ENCODE results near the gene AEBP2. TPM values are rescaled to one million over a fixed set of nuclear protein-coding genes. Genes with fewer than 3 reads are reported as not detected.
A peak's percentile ranks its signal among the peaks of the same experiment; 100 is the strongest.

The AEBP2 gene
- total RNA-seq, 3 donors from 2014 or later (not counting 1 experiment from before 2014, with no cell fraction given), result 57.1 to 79.5 (median 61.8) TPM

- H3K36me3 Mint-ChIP-seq, result no peaks in the 10 kb centered on the region
Observed at GRCh38 chr12:19507823-19508222, 68.5 kb downstream of the AEBP2 start.

GRCh38 chr12:19510461-19510860 lies 71.2 kb downstream of the AEBP2 start:
- Mint-ChIP-seq H3K27me3 (ENCODE audit: low read depth in 2 of 2) (no peaks in the 10 kb centered on the region), H3K27ac (peak overlapping the region; percentile 16 to 20), H3K9me3 (no peaks in the 10 kb centered on the region), H3K4me1 (peaks cover 42 to 47% of the 10 kb centered on the region in 2 donors), H3K4me3 (no peak overlapping the region), H3K36me3 (no peaks in the 10 kb centered on the region)
- Histone ChIP-seq H3K36me3 (ENCODE audit: control insufficient read depth, insufficient read depth, low read length) (peaks cover 17% of the 10 kb centered on the region), H3K27ac (ENCODE audit: low read length) (no peak overlapping the region), H3K4me1 (ENCODE audit: control insufficient read depth, insufficient read depth, low read length) (peaks cover 3% of the 10 kb centered on the region), H3K9me3 (ENCODE audit: control insufficient read depth, insufficient read depth, low read length) (no peaks in the 10 kb centered on the region), H3K27me3 (ENCODE audit: control insufficient read depth, insufficient read depth, low read length) (no peaks in the 10 kb centered on the region), H3K4me3 (ENCODE audit: low read length) (no peak overlapping the region)
- TF ChIP-seq CTCF (IDR thresholded peaks at IDR 0.05), result no peak
- DNase-seq, result no peak
- ATAC-seq, result no peak
- intact Hi-C loops (cut with micrococcal nuclease), result no loop called here
- WGBS (ENCODE audit: insufficient coverage), result 100% methylated on average over 3 of the region's 4 CpGs

More at GRCh38 chr12:19507823-19508222, 68.5 kb downstream of the AEBP2 start:
- no peak overlapping the region for H3K4me3 ChIP-seq (ENCODE audit: low read length)
- no peaks in the 10 kb centered on the region for H3K9me3 Mint-ChIP-seq
- TF ChIP-seq CTCF (IDR thresholded peaks at IDR 0.05), result no peak
- peaks cover 3% of the 10 kb centered on the region for H3K4me1 ChIP-seq (ENCODE audit: control insufficient read depth, insufficient read depth, low read length)
- H3K9me3 ChIP-seq (ENCODE audit: control insufficient read depth, insufficient read depth, low read length), result no peaks in the 10 kb centered on the region
- no peak overlapping the region for H3K27ac ChIP-seq (ENCODE audit: low read length)
- peak overlapping the region; percentile 20 to 70 for H3K27ac Mint-ChIP-seq
- H3K4me1 Mint-ChIP-seq, result peaks cover 54 to 64% of the 10 kb centered on the region in 2 donors
- intact Hi-C loops (cut with micrococcal nuclease), result loop anchor here (10.0 kb wide), 1 partner anchor 63 kb away; no protein-coding TSS in a partner anchor
- no CpG with 5 or more reads among the region's 1 CpG for WGBS (ENCODE audit: insufficient coverage)
- DNase-seq, result no peak
- H3K4me3 Mint-ChIP-seq, result no peak overlapping the region
- no peaks in the 10 kb centered on the region for H3K27me3 ChIP-seq (ENCODE audit: control insufficient read depth, insufficient read depth, low read length)
- no peaks in the 10 kb centered on the region for H3K27me3 Mint-ChIP-seq (ENCODE audit: low read depth in 2 of 2)
- H3K36me3 ChIP-seq (ENCODE audit: control insufficient read depth, insufficient read depth, low read length), result peaks cover 15% of the 10 kb centered on the region
- no peak for ATAC-seq

- H3K36me3 ChIP-seq (ENCODE audit: control insufficient read depth, insufficient read depth, low read length), result peaks cover 30% of the 10 kb centered on the region
- no peak for ATAC-seq
- WGBS (ENCODE audit: insufficient coverage), result 82% methylated on average over 5 of the region's 5 CpGs
- H3K4me1 ChIP-seq (ENCODE audit: control insufficient read depth, insufficient read depth, low read length), result peaks cover 3% of the 10 kb centered on the region
- intact Hi-C loops (cut with micrococcal nuclease), result no loop called here
- no peaks in the 10 kb centered on the region for H3K9me3 ChIP-seq (ENCODE audit: control insufficient read depth, insufficient read depth, low read length)
- Mint-ChIP-seq H3K36me3 (no peaks in the 10 kb centered on the region), H3K27ac (peak overlapping the region in 1 of 2 donors; percentile 50), H3K27me3 (ENCODE audit: low read depth in 2 of 2) (no peaks in the 10 kb centered on the region), H3K4me1 (peaks cover 11 to 21% of the 10 kb centered on the region in 2 donors), H3K9me3 (no peaks in the 10 kb centered on the region), H3K4me3 (no peak overlapping the region)
- DNase-seq, result no peak
- no peak overlapping the region for H3K27ac ChIP-seq (ENCODE audit: low read length)
- H3K4me3 ChIP-seq (ENCODE audit: low read length), result no peak overlapping the region
- H3K27me3 ChIP-seq (ENCODE audit: control insufficient read depth, insufficient read depth, low read length), result no peaks in the 10 kb centered on the region
- TF ChIP-seq CTCF (IDR thresholded peaks at IDR 0.05), result no peak
Observed at GRCh38 chr12:19515179-19515578, 75.9 kb downstream of the AEBP2 start.

GRCh38 chr12:19517583-19517982 lies 78.3 kb downstream of the AEBP2 start:
- DNase-seq (no peak), ATAC-seq (no peak)
- H3K27ac Mint-ChIP-seq, result peak overlapping the region; percentile 53 to 62
- Histone ChIP-seq H3K9me3 (ENCODE audit: control insufficient read depth, insufficient read depth, low read length) (no peaks in the 10 kb centered on the region), H3K36me3 (ENCODE audit: control insufficient read depth, insufficient read depth, low read length) (peaks cover 37% of the 10 kb centered on the region), H3K4me1 (ENCODE audit: control insufficient read depth, insufficient read depth, low read length) (no peaks in the 10 kb centered on the region), H3K27me3 (ENCODE audit: control insufficient read depth, insufficient read depth, low read length) (no peaks in the 10 kb centered on the region), H3K4me3 (ENCODE audit: low read length) (no peak overlapping the region), H3K27ac (ENCODE audit: low read length) (no peak overlapping the region)
- intact Hi-C loops (cut with micrococcal nuclease), result no loop called here
- H3K36me3 Mint-ChIP-seq, result no peaks in the 10 kb centered on the region
- H3K9me3 Mint-ChIP-seq, result no peaks in the 10 kb centered on the region
- H3K4me3 Mint-ChIP-seq, result no peak overlapping the region
- peaks cover 0 to 7% of the 10 kb centered on the region in 2 donors for H3K4me1 Mint-ChIP-seq
- TF ChIP-seq CTCF (IDR thresholded peaks at IDR 0.05), result no peak
- no CpG with 5 or more reads among the region's 1 CpG for WGBS (ENCODE audit: insufficient coverage)
- no peaks in the 10 kb centered on the region for H3K27me3 Mint-ChIP-seq (ENCODE audit: low read depth in 2 of 2)

All from natural killer cell (primary cell).